ENCODE measurements around the gene TSC22D3. TPM values are rescaled to one million over a fixed set of nuclear protein-coding genes. Genes with fewer than 3 reads are reported as not detected.
A peak's percentile ranks its signal among the peaks of the same experiment; 100 is the strongest.

Gene TSC22D3
- total RNA-seq, 1 donor = 57.2 TPM

GRCh38 chrX:107701493-107702121 is 74.0 kb downstream of the TSC22D3 start:
- no peak overlapping the region for H2AFZ ChIP-seq (ENCODE audit: low read length)
- peak; percentile 47 for DNase-seq (ENCODE audit: insufficient read length, low spot score, missing footprints)
- H3K36me3 ChIP-seq (ENCODE audit: insufficient read depth, low read length) = no peaks in the 10 kb centered on the region
- H3K9me3 ChIP-seq (ENCODE audit: low read depth, low read length) = no peaks in the 10 kb centered on the region
- no peak overlapping the region for H3K4me3 ChIP-seq (ENCODE audit: insufficient read depth, low read length)
- H3K27me3 ChIP-seq (ENCODE audit: insufficient read depth, low read length) = peaks cover 23% of the 10 kb centered on the region
- H3K27ac ChIP-seq (ENCODE audit: low read depth, low read length) = no peak overlapping the region
- no peaks in the 10 kb centered on the region for H4K20me1 ChIP-seq (ENCODE audit: insufficient read depth, low read length)
- TF ChIP-seq CTCF (IDR thresholded peaks at IDR 0.05; ENCODE audit: extremely low read depth, low read depth, low read length) = no peak
- no peaks in the 10 kb centered on the region for H3K79me2 ChIP-seq (ENCODE audit: insufficient read depth, low read length)
- H3K4me2 ChIP-seq (ENCODE audit: insufficient read depth, low read length) = no peak overlapping the region
- no peaks in the 10 kb centered on the region for H3K4me1 ChIP-seq (ENCODE audit: insufficient read depth, low read length)

GRCh38 chrX:107700790-107701189 is 74.8 kb downstream of the TSC22D3 start:
- Histone ChIP-seq H3K36me3 (ENCODE audit: insufficient read depth, low read length) (no peaks in the 10 kb centered on the region), H3K9me3 (ENCODE audit: low read depth, low read length) (no peaks in the 10 kb centered on the region), H2AFZ (ENCODE audit: low read length) (no peak overlapping the region), H3K4me2 (ENCODE audit: insufficient read depth, low read length) (no peak overlapping the region), H3K4me1 (ENCODE audit: insufficient read depth, low read length) (no peaks in the 10 kb centered on the region), H3K4me3 (ENCODE audit: insufficient read depth, low read length) (no peak overlapping the region), H3K27me3 (ENCODE audit: insufficient read depth, low read length) (peaks cover 23% of the 10 kb centered on the region), H3K27ac (ENCODE audit: low read depth, low read length) (no peak overlapping the region), H4K20me1 (ENCODE audit: insufficient read depth, low read length) (no peaks in the 10 kb centered on the region), H3K79me2 (ENCODE audit: insufficient read depth, low read length) (no peaks in the 10 kb centered on the region)
- no peak for TF ChIP-seq CTCF (IDR thresholded peaks at IDR 0.05; ENCODE audit: extremely low read depth, low read depth, low read length)
- DNase-seq (ENCODE audit: insufficient read length, low spot score, missing footprints) = no peak

- Histone ChIP-seq H3K4me2 (ENCODE audit: insufficient read depth, low read length) (no peak overlapping the region), H3K9me3 (ENCODE audit: low read depth, low read length) (no peaks in the 10 kb centered on the region), H3K27ac (ENCODE audit: low read depth, low read length) (no peak overlapping the region), H3K4me1 (ENCODE audit: insufficient read depth, low read length) (no peaks in the 10 kb centered on the region), H3K4me3 (ENCODE audit: insufficient read depth, low read length) (no peak overlapping the region), H3K27me3 (ENCODE audit: insufficient read depth, low read length) (peaks cover 23% of the 10 kb centered on the region), H4K20me1 (ENCODE audit: insufficient read depth, low read length) (no peaks in the 10 kb centered on the region), H2AFZ (ENCODE audit: low read length) (no peak overlapping the region), H3K79me2 (ENCODE audit: insufficient read depth, low read length) (no peaks in the 10 kb centered on the region), H3K36me3 (ENCODE audit: insufficient read depth, low read length) (no peaks in the 10 kb centered on the region)
- DNase-seq (ENCODE audit: insufficient read length, low spot score, missing footprints) = peak; percentile 23
- no peak for TF ChIP-seq CTCF (IDR thresholded peaks at IDR 0.05; ENCODE audit: extremely low read depth, low read depth, low read length)
These were observed 75.2 kb downstream of the TSC22D3 start for GRCh38 chrX:107700317-107700774.

GRCh38 chrX:107699616-107700015 is 76.0 kb downstream of the TSC22D3 start:
- Histone ChIP-seq H3K27ac (ENCODE audit: low read depth, low read length) (no peak overlapping the region), H3K4me1 (ENCODE audit: insufficient read depth, low read length) (no peaks in the 10 kb centered on the region), H2AFZ (ENCODE audit: low read length) (no peak overlapping the region), H4K20me1 (ENCODE audit: insufficient read depth, low read length) (no peaks in the 10 kb centered on the region), H3K9me3 (ENCODE audit: low read depth, low read length) (no peaks in the 10 kb centered on the region), H3K4me2 (ENCODE audit: insufficient read depth, low read length) (no peak overlapping the region), H3K36me3 (ENCODE audit: insufficient read depth, low read length) (no peaks in the 10 kb centered on the region), H3K4me3 (ENCODE audit: insufficient read depth, low read length) (no peak overlapping the region), H3K27me3 (ENCODE audit: insufficient read depth, low read length) (peaks cover 23% of the 10 kb centered on the region), H3K79me2 (ENCODE audit: insufficient read depth, low read length) (no peaks in the 10 kb centered on the region)
- no peak for TF ChIP-seq CTCF (IDR thresholded peaks at IDR 0.05; ENCODE audit: extremely low read depth, low read depth, low read length)
- no peak for DNase-seq (ENCODE audit: insufficient read length, low spot score, missing footprints)

Measured in osteoblast (primary cell).